HuH-7 (cell line): Measurements from ENCODE around the gene PPP1R27.

Experiments
- DNase-seq: peaks from one replicate; pipeline ENCODE4 v3.0.0; 2011; ENCODE audit warnings: low spot score

PPP1R27 gene

DNA sequence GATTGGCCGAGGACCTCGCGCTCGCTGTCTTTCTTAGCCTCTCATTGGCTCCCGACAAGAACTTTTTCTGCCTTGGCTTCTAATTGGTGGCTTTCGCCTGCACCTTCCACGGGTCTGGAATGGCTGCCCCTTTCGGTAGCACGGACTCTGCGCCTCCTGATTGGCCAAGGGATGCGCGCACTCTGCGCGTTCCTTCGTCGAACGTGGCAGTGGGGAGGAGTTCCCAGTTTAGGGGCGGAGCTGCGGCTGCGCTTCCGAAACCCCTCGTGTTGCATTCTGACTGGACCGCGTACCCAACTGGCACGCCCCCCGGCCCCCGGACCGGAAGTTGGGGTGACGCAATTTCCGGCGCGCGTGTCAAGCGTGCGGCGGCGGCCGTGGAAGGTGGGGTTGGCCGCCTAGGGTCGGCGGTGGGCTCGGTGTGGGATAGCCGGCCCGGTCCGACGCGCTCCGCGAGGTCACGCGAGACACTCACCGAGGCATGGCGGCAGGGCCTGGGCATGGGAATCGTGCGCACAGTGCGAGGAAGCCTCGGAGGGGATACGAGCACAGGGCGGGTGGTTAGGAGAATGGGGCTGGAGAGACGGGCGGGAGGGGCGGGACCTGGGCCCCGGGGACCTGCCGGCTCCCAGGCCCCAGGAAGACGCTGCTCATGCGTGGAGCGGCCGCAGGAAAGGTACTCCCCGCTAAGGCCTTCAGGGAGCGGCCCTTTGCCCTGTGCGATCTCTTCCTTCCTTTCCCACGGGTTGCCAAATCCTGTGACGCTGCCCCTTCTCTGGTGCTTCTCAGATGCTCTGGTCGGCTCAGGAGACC is 26.1 kb upstream of the PPP1R27 start:
- DNase-seq: peak; percentile 100

DNA sequence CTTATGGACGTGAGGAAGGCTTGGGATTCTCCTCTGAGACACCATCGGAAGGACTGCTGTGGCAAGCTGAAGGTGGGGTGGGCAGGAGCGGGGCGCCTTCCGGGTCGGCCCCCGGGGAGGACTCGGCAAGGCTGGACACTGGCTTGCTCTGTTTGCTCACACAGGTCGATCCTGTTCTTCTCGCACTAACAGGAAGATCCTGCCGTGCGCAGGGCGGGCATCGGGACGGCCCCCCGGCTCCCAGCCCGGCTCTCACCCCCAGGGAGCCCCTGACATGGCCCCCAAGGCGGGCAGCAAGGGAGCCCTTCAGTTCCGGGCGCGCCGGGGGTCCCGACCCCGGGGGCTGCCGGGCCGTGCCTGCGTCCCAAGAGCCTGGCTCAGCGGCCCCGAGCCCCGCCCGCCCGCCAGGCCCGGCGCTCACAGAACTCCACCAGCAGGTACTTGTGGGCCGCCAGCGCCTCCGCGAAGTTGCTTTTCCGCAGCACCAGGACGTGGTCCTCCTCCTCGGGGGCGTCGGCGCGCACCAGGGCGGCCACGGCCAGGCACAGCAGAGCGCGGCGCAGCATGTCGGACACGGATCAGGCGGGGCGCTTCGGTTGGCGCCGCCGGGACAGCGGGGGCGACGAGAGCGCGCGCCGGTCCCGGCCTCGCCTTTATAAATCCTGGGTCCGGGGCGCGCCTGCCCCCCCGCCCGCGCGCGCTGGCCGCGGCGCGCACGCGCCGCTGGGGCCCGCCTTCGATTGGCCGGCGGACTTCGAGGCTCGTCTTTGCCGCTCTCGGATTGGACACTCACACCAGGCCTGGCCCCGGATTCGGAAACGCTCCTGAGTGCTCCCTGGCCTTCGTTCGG is 25.3 kb upstream of the PPP1R27 start, which contains the start of gene P4HB:
TSS of gene P4HB (minus strand) at position 630 of the 850 bp plus-strand sequence. CDS start at position 566, 64 bp downstream.
- no peak for DNase-seq

DNA sequence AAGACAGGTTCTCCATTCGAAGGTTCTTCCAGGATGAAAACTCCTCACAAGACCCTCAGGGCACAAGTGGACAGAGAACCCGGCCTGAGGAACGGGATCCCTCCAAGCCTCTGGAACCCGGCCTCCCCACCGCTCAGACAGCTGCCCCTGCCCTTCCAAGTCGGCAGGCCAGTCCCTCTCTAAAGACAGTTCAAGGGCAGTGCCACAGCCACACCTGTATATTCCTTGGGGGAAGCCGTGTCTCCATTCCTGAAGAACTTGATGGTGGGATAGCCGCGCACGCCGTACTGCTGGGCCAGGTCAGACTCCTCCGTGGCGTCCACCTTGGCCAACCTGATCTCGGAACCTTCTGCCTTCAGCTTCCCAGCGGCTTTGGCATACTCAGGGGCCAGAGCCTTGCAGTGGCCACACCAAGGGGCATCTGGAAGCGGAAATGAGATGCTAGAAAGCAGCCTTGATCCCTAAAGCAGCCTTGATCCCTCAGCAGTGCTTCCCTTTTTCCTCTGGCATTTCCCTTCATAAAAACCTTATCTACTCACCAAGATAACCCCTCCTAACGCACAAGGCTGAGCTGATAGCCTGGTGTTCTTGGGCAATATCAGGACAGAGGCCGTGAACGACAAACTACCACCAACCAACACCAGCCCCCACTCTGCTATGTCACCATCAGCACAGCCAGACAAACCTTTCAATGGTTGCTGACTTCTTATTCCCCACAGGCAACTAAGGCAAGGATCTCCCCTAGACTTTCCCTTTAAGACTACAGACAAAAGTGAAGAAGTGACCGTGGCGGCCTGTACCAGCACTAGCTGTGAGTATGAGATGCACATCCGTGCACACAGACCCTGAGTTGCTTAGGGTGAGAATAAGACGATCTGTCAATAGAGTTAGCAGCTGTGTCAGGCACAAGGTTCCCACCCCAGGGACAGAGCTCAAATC is 24.4 kb upstream of the PPP1R27 start:
- peak; percentile 24 for DNase-seq

DNA sequence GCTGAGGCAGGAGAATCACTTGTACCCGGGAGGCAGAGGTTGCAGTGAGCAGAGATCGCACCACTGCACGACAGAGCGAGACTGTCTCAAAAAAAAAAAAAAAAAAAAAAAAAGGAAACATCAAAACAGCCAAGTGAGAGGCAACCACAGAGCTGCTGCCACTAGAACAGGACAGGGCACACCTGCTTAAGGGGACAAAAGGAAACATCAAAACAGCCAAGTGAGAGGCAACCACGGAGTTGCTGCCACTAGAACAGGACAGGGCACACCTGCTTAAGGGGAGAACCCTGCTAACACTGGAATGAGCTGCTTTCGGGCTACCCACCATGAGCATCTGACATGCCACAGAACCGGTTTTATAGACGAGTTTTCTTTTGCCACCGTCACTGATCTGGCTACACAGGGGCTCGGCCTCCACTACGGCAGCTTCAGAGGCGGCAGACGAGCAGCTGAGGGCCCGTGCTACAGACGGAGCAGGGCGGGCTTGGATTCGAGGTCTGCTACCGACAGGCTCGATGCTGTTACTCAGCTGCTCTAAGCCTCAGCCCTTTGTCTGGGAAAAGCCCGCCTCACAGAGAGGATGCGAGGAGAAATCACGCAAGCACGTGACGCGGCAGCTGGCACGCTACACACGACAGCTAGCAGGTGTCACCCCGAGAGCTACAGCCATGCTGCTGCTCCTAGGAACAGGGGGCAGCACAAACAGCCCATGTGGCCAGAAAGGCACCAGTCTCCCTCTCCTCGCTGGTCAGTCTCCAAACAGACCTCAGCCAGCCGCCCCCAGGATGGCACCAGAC is 23.5 kb upstream of the PPP1R27 start:
- no peak for DNase-seq

DNA sequence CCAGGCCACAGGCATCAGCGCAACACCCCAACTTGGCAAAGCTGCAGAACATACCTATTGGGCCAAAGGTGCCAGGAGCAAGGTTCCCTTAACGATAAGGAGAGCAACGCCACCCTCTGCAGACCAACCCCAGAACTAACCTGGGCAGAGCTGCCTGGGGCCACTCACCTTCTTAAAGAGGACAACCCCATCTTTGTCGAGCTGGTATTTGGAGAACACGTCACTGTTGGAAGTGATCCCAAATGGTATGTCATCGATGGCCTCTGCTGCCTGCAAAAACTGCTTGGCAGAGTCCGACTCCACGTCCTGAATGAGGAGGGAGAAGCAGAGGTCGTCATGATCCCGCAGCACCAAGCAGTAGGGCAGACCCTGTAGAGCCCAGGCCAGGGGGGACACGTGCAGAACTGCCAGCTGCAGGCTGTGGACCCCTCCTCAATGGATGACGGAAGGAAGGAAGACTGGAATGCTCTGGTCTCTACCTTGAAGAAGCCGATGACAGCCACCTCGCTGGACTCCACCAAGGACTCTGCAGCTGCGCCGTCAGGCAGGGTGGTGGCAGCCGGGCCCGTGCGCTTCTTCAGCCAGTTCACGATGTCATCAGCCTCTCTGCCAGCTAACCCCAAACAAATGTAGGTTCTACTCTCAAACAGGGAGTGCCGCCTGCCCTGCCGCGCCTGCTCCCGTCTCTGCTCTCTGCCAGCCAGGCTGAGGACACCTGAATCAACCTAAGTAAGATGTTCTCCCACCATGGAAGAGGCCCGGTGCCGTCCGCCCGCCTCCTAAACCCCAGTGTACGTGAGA is 20.3 kb upstream of the PPP1R27 start:
- no peak for DNase-seq

DNA sequence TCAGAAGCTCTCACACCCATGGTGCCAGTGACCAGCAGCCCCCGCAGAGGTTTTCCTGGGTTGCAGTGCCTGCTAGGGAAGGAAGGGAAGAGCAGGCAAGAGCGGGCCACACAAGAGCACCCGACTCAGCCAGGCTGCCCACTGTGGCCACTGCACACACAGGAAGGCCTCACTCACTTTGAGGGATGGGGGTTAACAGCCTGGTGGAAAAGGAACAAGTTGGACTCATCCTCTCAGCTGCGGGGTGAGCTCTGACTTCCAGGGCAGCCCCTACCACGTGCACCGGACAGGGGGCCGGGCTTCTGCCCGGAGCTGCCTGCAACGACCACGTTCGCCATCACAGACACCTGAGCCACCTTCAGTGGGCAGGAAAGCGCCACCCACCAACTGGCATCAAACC is 17.4 kb upstream of the PPP1R27 start:
- no peak for DNase-seq

DNA sequence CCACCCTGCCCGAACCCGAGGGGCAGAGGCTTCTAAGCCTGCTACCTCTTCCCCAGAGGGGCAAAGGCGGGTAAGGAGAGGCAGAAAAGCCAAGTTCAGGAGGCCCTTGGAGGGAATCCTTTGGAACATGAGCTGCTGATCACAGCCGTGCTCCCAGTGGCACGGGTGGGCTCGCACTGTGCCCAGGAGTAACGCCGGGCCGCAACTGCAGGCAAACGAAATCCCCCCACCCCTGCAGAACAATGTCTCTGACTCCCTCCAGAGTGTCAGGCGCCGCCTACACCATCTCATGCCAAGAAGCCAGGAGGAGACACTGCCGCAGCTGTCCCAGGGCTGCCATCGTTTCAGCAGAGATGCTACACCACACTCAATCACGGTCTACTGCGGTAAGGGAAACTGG is 16.6 kb upstream of the PPP1R27 start:
- DNase-seq: no peak

DNA sequence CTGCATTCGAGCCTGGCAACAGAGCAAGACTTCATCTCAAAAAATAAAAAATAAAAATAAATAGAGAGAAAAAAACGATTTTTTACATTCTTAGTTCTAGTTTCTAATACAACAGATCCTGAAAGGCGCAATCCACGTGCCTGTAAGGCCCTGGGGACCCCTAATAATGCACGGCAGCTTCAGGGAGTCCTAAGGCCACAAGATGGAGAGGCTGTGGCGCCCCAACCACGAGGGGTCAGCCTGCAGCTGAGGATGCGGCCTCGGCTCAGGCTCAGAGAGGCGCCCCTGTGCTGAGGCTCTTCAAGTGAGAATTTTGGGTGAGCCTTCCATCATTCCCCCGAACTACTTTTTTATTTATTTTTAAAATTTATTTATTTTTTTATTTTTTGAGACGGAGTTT is 14.6 kb upstream of the PPP1R27 start:
- no peak for DNase-seq

DNA sequence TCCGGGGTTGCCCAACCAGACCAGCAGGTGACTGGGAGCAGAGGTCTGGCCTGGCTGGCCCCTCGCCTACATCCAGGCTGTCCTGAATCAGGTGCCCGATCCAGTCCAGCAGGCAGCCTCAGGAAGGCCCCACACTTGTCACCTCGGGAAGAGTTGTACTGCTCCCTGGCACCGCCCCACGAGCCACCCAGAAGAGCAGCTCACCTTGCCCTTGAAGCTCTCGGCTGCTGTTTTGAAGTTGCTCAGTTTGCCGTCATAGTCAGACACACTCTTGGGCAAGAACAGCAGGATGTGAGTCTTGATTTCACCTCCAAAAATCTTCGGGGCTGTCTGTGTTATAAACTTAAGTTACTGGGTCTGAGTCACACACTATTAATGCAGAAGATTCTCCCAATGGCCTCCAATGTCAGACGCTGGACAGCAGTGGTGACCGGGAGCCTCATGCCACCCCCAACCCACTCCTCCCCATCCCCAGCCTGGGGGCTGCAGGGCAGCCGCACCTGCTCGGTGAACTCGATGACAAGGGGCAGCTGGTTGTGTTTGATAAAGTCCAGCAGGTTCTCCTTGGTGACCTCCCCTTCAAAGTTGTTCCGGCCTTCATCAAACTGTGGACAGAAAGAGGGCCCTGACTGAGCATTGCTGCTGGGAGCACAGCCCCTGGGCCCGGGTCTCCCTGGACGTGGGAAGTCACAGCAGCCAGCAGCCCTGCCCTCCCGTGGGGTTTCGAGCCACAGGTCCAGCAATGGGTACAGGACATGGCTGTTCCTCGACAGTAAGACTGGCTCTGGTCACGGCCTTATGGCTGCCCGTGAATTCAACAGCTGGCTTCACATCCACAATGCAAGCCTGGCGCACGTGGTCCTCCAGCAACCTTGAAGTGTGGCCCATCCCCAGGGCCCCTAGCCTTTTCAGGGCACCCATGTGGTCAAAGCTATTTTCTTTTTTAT is 12.2 kb upstream of the PPP1R27 start:
- DNase-seq: no peak

DNA sequence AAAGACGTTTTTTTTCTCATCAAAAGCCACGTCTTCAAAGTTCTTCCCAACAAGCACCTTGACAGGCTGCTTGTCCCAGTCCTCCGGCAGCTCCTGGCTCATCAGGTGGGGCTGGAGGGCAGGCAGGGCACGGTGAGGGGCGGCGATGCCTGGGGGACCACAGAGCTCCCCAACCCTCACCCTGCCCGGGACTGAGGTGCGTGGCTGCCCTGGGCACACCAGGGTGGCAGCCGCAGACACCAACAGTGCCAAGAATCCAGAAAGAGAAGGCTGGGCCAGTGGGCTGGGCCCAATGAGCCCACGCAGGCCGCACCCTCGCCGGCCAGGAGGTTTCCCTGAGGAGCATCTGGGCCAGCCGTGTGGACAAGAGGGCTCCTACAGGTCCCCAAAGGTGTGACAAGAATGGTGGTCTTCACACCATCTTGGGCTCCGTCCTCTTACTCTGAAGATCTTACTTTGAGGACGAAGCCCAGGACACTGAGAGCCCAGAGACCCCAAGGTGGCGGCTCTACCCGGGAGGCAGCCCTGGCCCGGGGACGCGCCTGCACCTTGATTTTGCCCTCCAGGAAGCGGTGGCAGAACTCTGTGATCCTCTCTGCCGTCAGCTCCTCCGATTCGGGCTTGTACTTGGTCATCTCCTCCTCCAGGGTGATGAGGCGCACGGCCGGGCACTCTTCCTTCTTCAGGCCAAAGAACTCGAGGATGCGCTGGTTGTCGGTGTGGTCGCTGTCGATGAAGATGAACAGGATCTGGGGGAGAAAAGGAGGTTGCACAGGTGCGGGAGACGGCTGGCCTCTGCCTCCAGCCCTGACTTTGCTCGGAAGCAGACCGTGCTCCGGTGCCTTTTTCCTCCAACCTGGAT is 11.3 kb upstream of the PPP1R27 start:
- DNase-seq: no peak

DNA sequence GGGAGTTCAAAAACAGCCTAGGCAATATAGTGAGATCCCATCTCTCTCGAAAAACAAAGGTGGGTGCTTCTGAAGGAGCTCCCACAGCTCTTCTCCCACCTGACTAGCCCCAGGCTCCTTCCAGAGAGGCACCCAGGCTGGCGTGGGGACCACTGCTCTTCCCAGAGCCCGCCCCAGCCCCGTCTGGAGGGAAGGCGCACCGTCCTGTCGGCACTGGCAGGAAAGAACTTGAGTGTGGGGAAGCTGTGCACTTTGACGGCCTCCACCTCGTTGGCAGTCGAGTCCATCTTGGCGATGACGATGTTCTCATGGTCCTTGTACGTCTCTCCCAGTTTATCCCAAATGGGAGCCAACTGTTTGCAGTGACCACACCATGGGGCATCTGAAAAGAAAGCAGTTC is 10.5 kb upstream of the PPP1R27 start:
- no peak for DNase-seq

DNA sequence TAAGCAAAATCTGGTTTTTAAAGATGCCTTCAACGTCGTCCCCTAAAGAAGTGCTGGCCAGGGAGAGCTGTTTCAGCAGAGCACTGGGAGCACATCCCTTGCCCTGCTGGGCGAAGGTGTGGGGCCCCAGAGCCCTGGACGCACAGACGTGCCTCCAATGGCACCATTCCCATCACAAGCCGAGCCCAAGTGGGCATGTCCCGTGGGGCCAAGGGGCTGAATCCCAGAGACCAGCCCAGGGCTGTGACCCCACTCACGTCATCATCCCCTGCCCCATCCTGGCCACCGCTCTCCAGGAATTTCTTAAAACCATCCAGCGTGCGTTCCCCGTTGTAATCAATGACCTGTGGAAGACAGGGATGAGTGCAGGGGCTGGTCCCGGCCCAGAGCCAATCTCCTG is 10.0 kb upstream of the PPP1R27 start:
- no peak for DNase-seq

DNA sequence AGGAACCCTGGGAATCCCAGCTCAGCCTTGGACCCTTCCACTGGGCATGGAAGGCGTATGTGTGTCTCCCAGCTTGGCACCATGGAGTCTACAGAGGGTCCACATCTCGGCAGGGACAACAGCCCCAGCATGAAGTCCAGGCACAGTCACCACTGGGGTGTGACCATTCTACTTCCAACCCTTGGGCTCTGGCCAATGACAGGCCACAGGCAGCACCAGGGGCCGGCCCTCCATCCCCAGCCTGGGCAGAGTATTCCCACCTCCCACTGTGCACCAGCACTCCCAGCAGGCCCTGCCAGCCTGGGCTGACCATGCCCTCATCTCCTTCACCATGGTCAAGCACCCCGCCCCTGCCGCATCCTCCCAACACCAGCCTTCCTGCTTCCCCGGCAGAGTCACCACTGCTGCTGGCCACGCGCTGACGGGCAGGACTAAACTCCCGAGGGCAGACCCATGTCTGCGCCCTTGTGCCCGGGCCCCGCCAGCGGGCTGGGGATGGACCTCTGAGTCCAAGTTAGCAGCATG is 9.5 kb upstream of the PPP1R27 start:
- DNase-seq: no peak

DNA sequence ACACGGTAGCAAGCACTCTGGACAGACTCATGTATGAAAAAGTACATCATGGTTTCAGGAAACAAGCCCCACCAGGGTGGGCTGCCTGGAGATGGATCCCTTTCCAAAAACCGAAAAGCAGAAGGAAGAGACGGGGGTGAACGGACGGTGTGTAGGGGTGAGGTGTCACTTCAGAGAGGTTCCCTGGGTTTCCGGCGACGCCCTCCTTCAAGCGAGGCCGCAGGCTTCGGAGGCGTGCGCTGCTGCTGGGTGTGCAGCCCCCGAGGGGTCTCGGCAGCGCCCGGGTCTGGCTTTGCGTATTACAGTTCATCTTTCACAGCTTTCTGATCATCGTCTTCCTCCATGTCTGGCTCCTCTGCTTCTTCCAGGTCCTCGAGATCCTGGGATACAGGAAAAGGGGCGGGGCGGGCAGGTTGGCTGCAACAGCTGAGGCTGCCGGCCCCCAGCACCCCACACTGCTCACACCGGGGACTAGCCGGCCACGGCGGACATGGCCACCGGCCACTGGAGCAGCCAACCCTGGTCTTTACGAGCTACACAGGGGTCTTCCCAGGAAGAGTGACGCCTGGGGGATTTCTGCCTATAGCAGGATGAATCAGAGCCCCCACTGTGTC is 9.0 kb upstream of the PPP1R27 start:
- no peak for DNase-seq

DNA sequence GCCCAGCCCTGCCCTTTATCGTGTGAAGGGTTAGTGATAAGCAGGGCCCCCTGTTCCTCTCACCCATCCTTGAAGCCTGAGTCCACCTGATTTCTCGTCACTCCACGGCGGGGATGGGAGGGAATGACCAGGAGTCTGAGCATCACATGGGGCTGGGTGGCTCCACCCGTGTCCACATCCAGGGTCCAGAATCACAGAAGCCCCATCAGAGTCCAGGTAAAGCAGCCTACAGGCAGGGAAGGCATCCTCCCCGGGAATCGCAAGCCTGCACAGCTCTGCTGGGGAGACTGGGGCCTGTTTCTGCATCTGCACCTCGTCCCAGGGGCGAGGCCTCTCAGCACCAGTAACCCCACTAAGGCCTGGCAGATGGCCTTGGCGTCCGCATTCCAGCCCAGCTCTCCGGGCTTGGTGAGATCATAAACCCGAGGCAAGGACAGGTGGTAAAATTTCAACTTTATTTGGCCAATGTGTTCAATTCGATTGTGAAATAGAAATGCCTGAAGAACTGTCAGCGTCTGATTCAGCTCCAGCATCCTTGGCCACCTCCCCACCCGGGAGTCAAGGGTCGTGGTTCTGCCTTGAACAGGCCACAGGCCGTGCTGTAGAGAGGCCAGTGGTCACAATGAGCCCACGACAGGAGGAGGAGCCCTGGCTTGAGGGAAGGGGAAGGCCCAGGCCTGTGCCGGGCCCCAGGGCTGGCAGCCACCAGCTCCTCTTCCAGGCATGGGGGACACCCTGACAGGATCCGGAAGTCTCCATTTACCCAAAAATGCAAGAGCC is 8.1 kb upstream of the PPP1R27 start:
- no peak for DNase-seq

DNA sequence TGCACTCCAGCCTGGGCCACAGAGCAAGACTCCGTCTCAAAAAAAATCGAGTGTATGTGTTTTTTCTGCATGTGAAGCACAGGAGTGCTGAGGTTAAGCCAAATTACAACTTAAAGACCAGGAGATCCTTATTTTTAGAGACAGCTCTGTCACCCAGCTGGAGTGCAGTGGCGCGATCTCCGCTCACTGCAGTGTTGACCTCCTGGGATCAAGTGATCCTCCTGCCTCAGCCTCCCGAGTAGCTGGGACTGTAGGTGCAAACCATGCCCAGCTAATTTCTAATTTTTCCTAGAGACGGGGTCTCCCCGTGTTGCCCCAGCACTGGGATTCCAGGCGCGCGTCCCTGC is 7.5 kb upstream of the PPP1R27 start:
- DNase-seq: no peak

DNA sequence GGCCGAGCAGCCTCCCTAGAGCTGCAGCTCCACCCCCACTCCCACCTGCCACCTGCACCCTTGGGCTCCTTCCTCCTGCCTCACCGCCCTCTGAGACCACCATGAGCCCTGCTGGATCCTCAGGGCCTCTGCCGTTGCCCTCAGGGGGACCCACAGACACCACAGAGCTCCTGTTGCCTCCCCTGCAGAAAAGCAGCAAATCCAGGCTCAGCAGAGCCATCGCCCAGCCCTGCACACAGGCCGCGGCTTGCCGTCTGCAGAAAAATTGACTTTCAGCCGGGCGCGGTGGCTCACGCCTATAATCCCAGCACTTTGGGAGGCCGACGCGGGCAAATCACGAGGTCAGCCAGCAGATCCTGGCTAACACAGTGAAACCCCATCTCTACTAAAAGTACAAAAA is 7.0 kb upstream of the PPP1R27 start:
- DNase-seq: no peak
